Smooth muscle cell (in vitro differentiated cells): ENCODE measurements around the gene XRN2. TPM values are rescaled to one million over a fixed set of nuclear protein-coding genes. Genes with fewer than 3 reads are reported as not detected.

Source experiments
- DNase-seq: peaks from one replicate; lab custom pipeline; 2025; ENCODE audit not compliant: unreplicated experiment; lab: John Stamatoyannopoulos, UW
- H2AFZ ChIP-seq: fragments of 200-600 bp; sonication (generic); 2 replicates; pipeline ENCODE4 v1.6.0; 2016; ENCODE audit warnings: antibody characterized with exemption, low read depth, mild to moderate bottlenecking
- H3F3A ChIP-seq: fragments of 200-600 bp; sonication (generic); 2 replicates; pipeline ENCODE4 v1.6.0; 2017; ENCODE audit warnings: antibody characterized with exemption, low read depth
- H3K27ac ChIP-seq: fragments of 200-600 bp; sonication (generic); 2 replicates; pipeline ENCODE4 v1.5.1; 2016; ENCODE audit warnings: low read depth, mild to moderate bottlenecking
- H3K27me3 ChIP-seq: fragments of 200-600 bp; sonication (generic); 2 replicates; pipeline ENCODE4 v1.6.1; 2016; ENCODE audit warnings: low read depth, mild to moderate bottlenecking
- H3K36me3 ChIP-seq: fragments of 200-600 bp; sonication (generic); 2 replicates; pipeline ENCODE4 v1.5.1; 2016; ENCODE audit warnings: low read depth
- H3K4me1 ChIP-seq: fragments of 200-600 bp; sonication (generic); 2 replicates; pipeline ENCODE4 v1.5.1; 2016; ENCODE audit warnings: low read depth
- H3K4me2 ChIP-seq: fragments of 200-600 bp; sonication (generic); 2 replicates; pipeline ENCODE4 v1.6.0; 2016; ENCODE audit warnings: mild to moderate bottlenecking
- H3K4me3 ChIP-seq: fragments of 200-600 bp; sonication (generic); 2 replicates; pipeline ENCODE4 v1.5.1; 2016; ENCODE audit warnings: mild to moderate bottlenecking
- H3K79me2 ChIP-seq: fragments of 200-600 bp; sonication (generic); 2 replicates; pipeline ENCODE4 v1.6.0; 2016; ENCODE audit warnings: low read depth, mild to moderate bottlenecking
- H3K9ac ChIP-seq: fragments of 200-600 bp; sonication (generic); 2 replicates; pipeline ENCODE4 v1.6.0; 2016; ENCODE audit warnings: low read depth
- H3K9me3 ChIP-seq: fragments of 200-600 bp; sonication (generic); replicated peaks from 2 replicates; pipeline ENCODE4 v1.5.1; 2016; ENCODE audit warnings: low read depth
- H4K20me1 ChIP-seq: fragments of 200-600 bp; sonication (generic); 2 replicates; pipeline ENCODE4 v1.6.0; 2016; ENCODE audit warnings: low read depth
- WGBS: methylation state at CpG from one replicate; pipeline ENCODE4 v1.1.7; 2016; ENCODE audit warnings: low lambda C conversion rate; 5-methylcytosine and 5-hydroxymethylcytosine counted together
- polyA plus RNA-seq: library from polyadenylated mRNA; unstranded; fragments of >200 nt; fragmentation: Nextera tagmentation; extraction: Ambion mirVana; gene quantifications from 2 replicates; pipeline ENCODE4 v1.2.1, GENCODE V29; 2016
- total RNA-seq: library from RNA; depleted of rRNA; stranded (reverse); fragments of >200 nt; gene quantifications from 2 replicates; pipeline ENCODE4 v1.2.3, GENCODE V29; 2014
- TF ChIP-seq, protein P1 (sequence below): fragments of 200-600 bp; sonication (generic); IDR thresholded peaks from 2 replicates; pipeline ENCODE4 v1.5.1; 2017; ENCODE audit warnings: borderline replicate concordance, mild to moderate bottlenecking, antibody characterized with exemption; ENCODE audit not compliant: insufficient read depth, poor library complexity, severe bottlenecking

The XRN2 gene
- total and polyA plus RNA-seq, 2 experiments from 2014 or later, result 43.4 to 83.7 TPM

DNA sequence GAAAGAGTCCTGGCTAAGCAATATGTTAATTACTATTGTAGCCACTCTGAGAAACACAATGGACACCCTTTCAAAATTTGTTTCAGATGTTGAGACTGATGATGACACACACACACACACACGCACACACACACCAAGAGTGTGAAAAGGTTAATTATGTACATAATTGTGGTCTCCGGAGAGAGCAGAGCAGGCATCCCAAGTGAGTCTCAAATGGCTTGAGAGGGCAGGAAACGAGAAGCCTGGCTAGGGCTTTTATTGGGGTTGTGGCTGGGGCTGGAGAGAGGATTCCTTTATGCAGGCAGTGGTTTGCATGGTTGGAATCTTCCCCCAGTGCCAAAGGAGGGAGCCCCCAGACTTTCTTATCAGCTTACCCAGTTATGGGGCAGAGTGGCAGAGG, 132.4 kb downstream of the XRN2 start:
- Histone ChIP-seq H3K9me3 (no peaks in the 10 kb centered on the region), H4K20me1 (no peaks in the 10 kb centered on the region), H3K4me2 (no peak overlapping the region), H3K27ac (no peak overlapping the region), H3K27me3 (no peaks in the 10 kb centered on the region), H3F3A (no peaks in the 10 kb centered on the region), H3K4me3 (no peak overlapping the region), H2AFZ (no peak overlapping the region), H3K4me1 (no peaks in the 10 kb centered on the region), H3K36me3 (no peaks in the 10 kb centered on the region), H3K79me2 (no peaks in the 10 kb centered on the region), H3K9ac (no peak overlapping the region)
- TF ChIP-seq, protein P1, sequence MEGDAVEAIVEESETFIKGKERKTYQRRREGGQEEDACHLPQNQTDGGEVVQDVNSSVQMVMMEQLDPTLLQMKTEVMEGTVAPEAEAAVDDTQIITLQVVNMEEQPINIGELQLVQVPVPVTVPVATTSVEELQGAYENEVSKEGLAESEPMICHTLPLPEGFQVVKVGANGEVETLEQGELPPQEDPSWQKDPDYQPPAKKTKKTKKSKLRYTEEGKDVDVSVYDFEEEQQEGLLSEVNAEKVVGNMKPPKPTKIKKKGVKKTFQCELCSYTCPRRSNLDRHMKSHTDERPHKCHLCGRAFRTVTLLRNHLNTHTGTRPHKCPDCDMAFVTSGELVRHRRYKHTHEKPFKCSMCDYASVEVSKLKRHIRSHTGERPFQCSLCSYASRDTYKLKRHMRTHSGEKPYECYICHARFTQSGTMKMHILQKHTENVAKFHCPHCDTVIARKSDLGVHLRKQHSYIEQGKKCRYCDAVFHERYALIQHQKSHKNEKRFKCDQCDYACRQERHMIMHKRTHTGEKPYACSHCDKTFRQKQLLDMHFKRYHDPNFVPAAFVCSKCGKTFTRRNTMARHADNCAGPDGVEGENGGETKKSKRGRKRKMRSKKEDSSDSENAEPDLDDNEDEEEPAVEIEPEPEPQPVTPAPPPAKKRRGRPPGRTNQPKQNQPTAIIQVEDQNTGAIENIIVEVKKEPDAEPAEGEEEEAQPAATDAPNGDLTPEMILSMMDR, result no peak
- no peak for DNase-seq
- 32% methylated on average over 3 of the region's 3 CpGs for WGBS

DNA sequence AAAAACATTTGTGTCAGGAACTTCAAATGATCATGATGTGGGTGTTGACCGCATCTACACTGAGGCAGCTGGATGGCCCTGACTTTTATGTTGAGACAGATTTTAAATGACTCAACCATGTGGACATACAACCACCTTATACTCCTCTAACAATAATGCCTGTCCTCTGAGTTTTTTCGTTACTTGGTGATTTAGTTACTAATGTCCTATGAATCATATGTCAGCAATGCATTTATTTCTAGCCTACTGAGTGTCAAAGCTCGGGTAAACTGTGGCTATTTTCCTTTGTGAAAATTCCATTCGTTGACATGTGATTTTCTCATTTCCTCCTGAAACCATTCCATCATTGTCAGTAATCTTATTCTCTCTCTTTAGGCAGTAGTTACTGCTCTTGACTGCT, 133.1 kb downstream of the XRN2 start:
- TF ChIP-seq, protein P1, result no peak
- no peaks in the 10 kb centered on the region for H3K9me3 ChIP-seq
- no peak for DNase-seq
- H3K9ac ChIP-seq, result no peak overlapping the region
- no peaks in the 10 kb centered on the region for H3K79me2 ChIP-seq
- no peaks in the 10 kb centered on the region for H3K36me3 ChIP-seq
- 50% methylated on average over 4 of the region's 4 CpGs for WGBS
- no peaks in the 10 kb centered on the region for H3F3A ChIP-seq
- no peaks in the 10 kb centered on the region for H3K4me1 ChIP-seq
- no peak overlapping the region for H3K4me3 ChIP-seq
- H4K20me1 ChIP-seq, result no peaks in the 10 kb centered on the region
- H3K4me2 ChIP-seq, result no peak overlapping the region
- no peaks in the 10 kb centered on the region for H3K27me3 ChIP-seq
- no peak overlapping the region for H3K27ac ChIP-seq
- H2AFZ ChIP-seq, result no peak overlapping the region

DNA sequence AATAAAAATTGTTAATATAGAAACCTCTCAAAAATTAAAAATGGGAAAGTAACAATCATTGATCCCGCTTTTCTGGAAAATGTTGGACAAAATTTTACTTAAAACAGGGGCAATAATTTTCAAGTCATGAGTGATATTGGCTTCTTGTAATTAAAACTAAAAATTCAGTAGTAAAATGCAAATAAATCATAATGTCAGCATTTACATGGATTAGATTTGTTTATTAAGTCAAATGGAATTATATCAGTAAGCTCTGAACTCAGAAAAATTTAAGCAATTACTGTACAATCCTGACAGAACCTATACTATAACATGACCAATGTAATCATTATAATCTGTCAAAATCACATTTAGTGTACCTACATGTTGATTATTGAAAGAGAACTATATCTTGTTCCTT, 134.1 kb downstream of the XRN2 start:
- no peak for DNase-seq
- Histone ChIP-seq H3K4me1 (no peaks in the 10 kb centered on the region), H3K4me3 (no peak overlapping the region), H3F3A (no peaks in the 10 kb centered on the region), H3K9me3 (no peaks in the 10 kb centered on the region), H3K9ac (no peak overlapping the region), H3K27me3 (no peaks in the 10 kb centered on the region), H4K20me1 (no peaks in the 10 kb centered on the region), H3K27ac (no peak overlapping the region), H3K36me3 (no peaks in the 10 kb centered on the region), H2AFZ (no peak overlapping the region), H3K79me2 (no peaks in the 10 kb centered on the region), H3K4me2 (no peak overlapping the region)
- WGBS, result 89% methylated on average over 1 of the region's 1 CpG
- TF ChIP-seq, protein P1, result no peak

DNA sequence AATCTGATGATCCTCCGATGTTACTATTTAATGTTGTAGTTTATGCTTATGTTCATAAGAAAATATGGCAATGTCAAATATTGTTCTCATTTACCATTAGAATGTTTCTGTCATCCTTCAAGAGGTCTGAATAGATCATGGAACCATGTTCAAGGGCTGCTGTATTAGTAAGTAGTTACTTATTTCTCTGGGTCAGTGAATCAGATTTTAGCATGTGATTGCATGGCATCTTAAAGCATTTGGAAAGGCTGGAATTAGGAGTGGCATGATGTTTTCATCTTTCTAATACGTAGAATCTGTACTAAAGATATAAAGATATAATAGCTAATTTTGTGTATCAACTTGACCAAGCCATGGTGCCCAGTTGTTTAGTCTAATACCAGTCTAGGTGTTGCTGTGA, 134.7 kb downstream of the XRN2 start:
- DNase-seq, result no peak
- Histone ChIP-seq H3F3A (no peaks in the 10 kb centered on the region), H4K20me1 (no peaks in the 10 kb centered on the region), H3K27me3 (no peaks in the 10 kb centered on the region), H3K27ac (no peak overlapping the region), H3K36me3 (no peaks in the 10 kb centered on the region), H3K9ac (no peak overlapping the region), H3K4me1 (no peaks in the 10 kb centered on the region), H3K79me2 (no peaks in the 10 kb centered on the region), H2AFZ (no peak overlapping the region), H3K9me3 (no peaks in the 10 kb centered on the region), H3K4me3 (no peak overlapping the region), H3K4me2 (no peak overlapping the region)
- WGBS, result 89% methylated on average over 2 of the region's 2 CpGs
- TF ChIP-seq, protein P1, result no peak
